Breast epithelium (tissue), 4 donors: ENCODE results near the gene GNAQ. TPM values are rescaled to one million over a fixed set of nuclear protein-coding genes. Genes with fewer than 3 reads are reported as not detected.

Experiments used
- DNase-seq, 2 donors: peaks; one replicate each; pipeline ENCODE4 v3.0.0-alpha.2; 2019; ENCODE audit warnings: low spot score in 2 of 2
- H3K27ac ChIP-seq, 2 donors: fragments of 200-600 bp; sonication (generic) in 1 of 2; one replicate each; pipeline ENCODE4 v1.5.1; 2016 to 2019; ENCODE audit warnings: mild to moderate bottlenecking in 1 of 2
- H3K27me3 ChIP-seq, 2 donors: fragments of 200-600 bp; sonication (generic) in 1 of 2; one replicate each; pipeline versions ENCODE4 v1.5.1 to v1.6.0; 2017 to 2019; ENCODE audit warnings: control low read depth in 1 of 2, mild to moderate bottlenecking in 1 of 2
- H3K36me3 ChIP-seq: fragments of 200-600 bp; one replicate; pipeline ENCODE4 v1.5.1; 2019
- H3K4me1 ChIP-seq, 2 donors: fragments of 200-600 bp; sonication (generic); one replicate each; pipeline ENCODE4 v1.5.1; 2016 to 2019; ENCODE audit warnings: control low read depth in 1 of 2
- H3K4me3 ChIP-seq, 3 donors: fragments of 200-600 bp; sonication (generic); 1 replicate in 2 of 3; 2 replicates in 1 of 3; pipeline ENCODE4 v1.5.1; 2016 to 2019; ENCODE audit warnings: mild to moderate bottlenecking in 3 of 3, moderate library complexity in 2 of 3
- H3K9me3 ChIP-seq, 2 donors: fragments of 200-600 bp; sonication (generic) in 1 of 2; one replicate each; pipeline ENCODE4 v1.5.1; 2016 to 2019; ENCODE audit warnings: control low read depth in 1 of 2
- CTCF ChIP-seq, 3 donors: fragments of 450-650 bp; IDR thresholded peaks; one replicate each; pipeline ENCODE4 v1.5.1; 2016 to 2017; ENCODE audit warnings: antibody characterized with exemption in 3 of 3, mild to moderate bottlenecking in 3 of 3, moderate library complexity in 3 of 3
- POLR2A ChIP-seq: fragments of 450-650 bp; IDR thresholded peaks from one replicate; pipeline ENCODE4 v1.6.1; 2016; ENCODE audit warnings: antibody characterized with exemption, mild to moderate bottlenecking, moderate library complexity
- POLR2AphosphoS5 ChIP-seq, 3 donors: sonication (generic); formaldehyde crosslinking; IDR thresholded peaks; one replicate each; pipeline ENCODE4 v1.6.1; 2017; ENCODE audit warnings: antibody characterized with exemption in 3 of 3
- intact Hi-C: fragments of 100-400 bp; cut with DNase I; formaldehyde crosslinking; loops from one replicate; pipeline ENCODE4 v1.15.1; 2023; ENCODE audit warnings: low total_unique reads
- total RNA-seq, 3 donors: library from RNA; depleted of rRNA; stranded (reverse); fragments of >200 nt; gene quantifications; one replicate each; pipeline ENCODE4 v1.1.0, GENCODE V29; 2016

The GNAQ gene
- total RNA-seq, 3 donors from 2014 or later = 39.0 to 49.3 (median 47.2) TPM

- no peaks in the 10 kb centered on the region for H3K4me1 ChIP-seq
- H3K27me3 ChIP-seq = no peaks in the 10 kb centered on the region
- H3K9me3 ChIP-seq = no peaks in the 10 kb centered on the region
- DNase-seq = no peak
- intact Hi-C loops = no loop called here
- no peak for TF ChIP-seq POLR2A
- no peak for TF ChIP-seq POLR2AphosphoS5 (IDR thresholded peaks at IDR 0.05)
- no peak for TF ChIP-seq CTCF (IDR thresholded peaks at IDR 0.05)
- H3K27ac ChIP-seq = no peak overlapping the region
- no peaks in the 10 kb centered on the region for H3K36me3 ChIP-seq
- H3K4me3 ChIP-seq = no peak overlapping the region
Measured at GRCh38 chr9:77759391-77759790, 272.2 kb downstream of the GNAQ start.

DNA sequence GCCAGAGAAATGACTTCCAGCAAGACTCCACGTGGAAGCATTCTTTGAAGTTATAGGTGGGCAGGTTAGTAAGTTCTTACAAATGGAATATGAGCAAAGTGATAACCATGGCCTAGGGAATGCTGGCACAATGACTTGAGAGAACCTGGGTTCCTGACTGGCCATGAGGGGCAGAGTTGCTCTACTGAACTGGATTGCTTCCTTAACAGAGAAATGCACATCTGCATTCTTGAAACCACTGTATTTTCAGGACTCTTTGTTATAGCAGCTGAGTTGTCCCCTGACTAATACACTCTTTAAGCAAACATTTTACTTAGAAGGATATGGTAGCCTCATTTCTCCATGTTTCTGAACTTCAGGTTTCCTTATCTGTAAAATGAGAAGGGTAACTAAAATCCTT is 275.2 kb downstream of the GNAQ start:
- Histone ChIP-seq H3K27me3 (no peaks in the 10 kb centered on the region), H3K36me3 (no peaks in the 10 kb centered on the region), H3K4me1 (no peaks in the 10 kb centered on the region), H3K4me3 (no peak overlapping the region), H3K27ac (no peak overlapping the region), H3K9me3 (no peaks in the 10 kb centered on the region)
- DNase-seq = no peak
- no peak for TF ChIP-seq POLR2A
- no peak for TF ChIP-seq CTCF (IDR thresholded peaks at IDR 0.05)
- no peak for TF ChIP-seq POLR2AphosphoS5 (IDR thresholded peaks at IDR 0.05)
- intact Hi-C loops = no loop called here

- TF ChIP-seq POLR2A = no peak
- no peak for TF ChIP-seq POLR2AphosphoS5 (IDR thresholded peaks at IDR 0.05)
- TF ChIP-seq CTCF (IDR thresholded peaks at IDR 0.05) = no peak
- H3K9me3 ChIP-seq = no peaks in the 10 kb centered on the region
- no peak overlapping the region for H3K27ac ChIP-seq
- no peaks in the 10 kb centered on the region for H3K4me1 ChIP-seq
- intact Hi-C loops = no loop called here
- no peak for DNase-seq
- no peaks in the 10 kb centered on the region for H3K36me3 ChIP-seq
- H3K27me3 ChIP-seq = no peaks in the 10 kb centered on the region
- no peak overlapping the region for H3K4me3 ChIP-seq
Measured at GRCh38 chr9:77753180-77753579, 278.4 kb downstream of the GNAQ start.

DNA sequence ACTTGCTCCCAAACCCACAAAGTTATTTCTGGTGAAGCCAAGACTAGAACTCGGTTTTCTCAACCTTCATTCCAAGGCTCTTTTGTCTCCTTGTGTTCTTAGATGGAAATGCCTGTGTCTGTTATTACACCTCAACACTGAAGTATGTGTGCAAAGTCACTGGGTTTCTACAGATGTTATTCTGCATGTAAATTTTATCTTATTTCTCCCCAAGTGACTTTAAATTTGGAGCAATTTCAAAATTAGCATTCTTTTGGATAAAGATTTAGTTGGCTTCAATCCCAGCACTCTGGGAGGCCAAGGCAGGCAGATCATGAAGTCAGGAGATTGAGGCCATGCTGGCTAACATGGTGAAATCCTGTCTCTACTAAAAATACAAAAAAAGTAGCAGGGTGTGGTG is 279.1 kb downstream of the GNAQ start:
- DNase-seq = no peak

More for the DNA sequence above, 279.1 kb downstream of the GNAQ start:
- Histone ChIP-seq H3K9me3 (no peaks in the 10 kb centered on the region), H3K4me3 (no peak overlapping the region), H3K4me1 (no peaks in the 10 kb centered on the region), H3K27me3 (no peaks in the 10 kb centered on the region), H3K36me3 (no peaks in the 10 kb centered on the region), H3K27ac (no peak overlapping the region)
- intact Hi-C loops = no loop called here
- TF ChIP-seq POLR2A (no peak), CTCF (IDR thresholded peaks at IDR 0.05) (no peak), POLR2AphosphoS5 (IDR thresholded peaks at IDR 0.05) (no peak)
